A375 (cell line): ENCODE data around the gene ARHGAP6. TPM values are rescaled to one million over a fixed set of nuclear protein-coding genes. Genes with fewer than 3 reads are reported as not detected.

Source experiments
- small RNA-seq: library from RNA; depleted of rRNA; stranded (forward); fragments of <200 nt; gene quantifications from one replicate; pipeline ENCODE3, GENCODE V24; 2014
- total RNA-seq: library from RNA; depleted of rRNA; stranded (reverse); fragments of >200 nt; shearing (Covaris generic); gene quantifications from 2 replicates; pipeline ENCODE4 v1.2.3, GENCODE V29; 2014; rRNA removed

ARHGAP6 gene
- 0.27 and 0.49 TPM in 2 replicates for total RNA-seq

GRCh38 chrX:11665168-11666111 lies at the start of gene ARHGAP6:
ARHGAP6 (minus strand) TSS chrX:11665920; CDS start chrX:11664828, 1,092 bp downstream.

GRCh38 chrX:11293113-11293512 lies 372.6 kb downstream of the ARHGAP6 start, which contains the start of gene AMELX:
AMELX (plus strand) TSS chrX:11293413; CDS start chrX:11294789, 1,376 bp downstream.

GRCh38 chrX:11111037-11111851 lies 554.5 kb downstream of the ARHGAP6 start, which contains the start of gene HCCS:
HCCS (plus strand) TSS chrX:11111332; CDS start chrX:11112061, 729 bp downstream.

Small RNA genes lying within 50 kb of the gene (small RNA-seq; reads per million reads assigned to genes)
- gene MIR548AX (not detected), gene RF00019 (not detected), gene RF02271 (not detected)

Other genes with a start within 250 kb of the ARHGAP6 start
- 18.3 and 25.0 TPM in 2 replicates for gene MSL3, start 92.3 kb upstream of the ARHGAP6 start, total RNA-seq